Measurements from ENCODE around the gene TMEM106C. TPM values are rescaled to one million over a fixed set of nuclear protein-coding genes. Genes with fewer than 3 reads are reported as not detected.

Gene TMEM106C
- polyA plus RNA-seq, 3 donors = 8.7 to 9.7 (median 9.0) TPM

DNA sequence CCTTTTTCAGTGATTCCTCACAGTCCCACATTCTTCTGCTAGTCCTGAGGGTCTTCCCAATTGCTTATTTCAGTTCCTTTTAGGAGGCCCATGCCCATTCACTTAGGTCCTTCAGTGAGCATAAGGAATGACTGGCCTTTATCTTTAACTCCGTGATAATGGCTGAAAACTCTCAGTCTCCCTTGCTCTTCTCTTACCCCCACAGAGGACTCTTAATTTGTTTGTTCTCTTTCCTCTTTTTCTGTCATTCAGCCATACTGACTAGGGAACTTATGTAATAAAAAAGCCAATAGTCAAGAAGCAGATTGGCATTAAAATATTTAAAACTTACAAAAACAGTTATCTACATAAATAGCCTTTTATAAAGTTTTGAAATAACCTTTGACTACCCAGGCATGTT lies 41.5 kb upstream of the TMEM106C start:
- no peak for DNase-seq
- Histone ChIP-seq H2AFZ (ENCODE audit: insufficient read depth, low read depth, low read length, poor library complexity, severe bottlenecking) (no peak overlapping the region), H3K36me3 (replicated peaks in 1 of 2; ENCODE audit: control insufficient read depth in 1 of 2, insufficient read depth in 2 of 2, low read length in 2 of 2) (no peaks in the 10 kb centered on the region), H3K4me1 (ENCODE audit: control insufficient read depth in 1 of 2, insufficient read depth in 2 of 2, low read length in 2 of 2) (no peaks in the 10 kb centered on the region), H3K79me2 (ENCODE audit: insufficient read depth, low read length) (no peaks in the 10 kb centered on the region), H4K20me1 (ENCODE audit: insufficient read depth, low read length) (no peaks in the 10 kb centered on the region), H3K4me2 (replicated peaks; ENCODE audit: extremely low read depth, low read length, poor library complexity, severe bottlenecking) (no peak overlapping the region), H3K9me3 (replicated peaks in 1 of 2; ENCODE audit: control insufficient read depth in 1 of 2, insufficient read depth in 1 of 2, low read length in 2 of 2) (no peaks in the 10 kb centered on the region), H3K27me3 (ENCODE audit: control insufficient read depth in 2 of 2, insufficient read depth in 2 of 2, low read length in 2 of 2) (peaks cover 0 to 6% of the 10 kb centered on the region in 2 donors), H3K27ac (ENCODE audit: low read depth in 1 of 2, low read length in 2 of 2) (no peak overlapping the region), H3K4me3 (replicated peaks in 1 of 3; ENCODE audit: low read depth in 2 of 3, low read length in 3 of 3) (no peak overlapping the region), H3K9ac (ENCODE audit: insufficient read depth, low read length, poor library complexity, severe bottlenecking) (no peak overlapping the region)
- intact Hi-C loops (cut with micrococcal nuclease) = no loop called here
- H3K4me1 Mint-ChIP-seq = no peaks in the 10 kb centered on the region
- TF ChIP-seq CTCF (IDR thresholded peaks at IDR 0.05) = no peak
- WGBS (ENCODE audit: insufficient coverage) = no CpG with 5 or more reads among the region's 1 CpG
- H3K36me3 Mint-ChIP-seq = no peaks in the 10 kb centered on the region
- H3K4me3 Mint-ChIP-seq = no peak overlapping the region
- peaks cover 0 to 10% (median 8%) of the 10 kb centered on the region in 3 donors for H3K27me3 Mint-ChIP-seq (ENCODE audit: low read depth in 3 of 3)
- H3K27ac Mint-ChIP-seq = no peak overlapping the region
- H3K9me3 Mint-ChIP-seq = no peaks in the 10 kb centered on the region

DNA sequence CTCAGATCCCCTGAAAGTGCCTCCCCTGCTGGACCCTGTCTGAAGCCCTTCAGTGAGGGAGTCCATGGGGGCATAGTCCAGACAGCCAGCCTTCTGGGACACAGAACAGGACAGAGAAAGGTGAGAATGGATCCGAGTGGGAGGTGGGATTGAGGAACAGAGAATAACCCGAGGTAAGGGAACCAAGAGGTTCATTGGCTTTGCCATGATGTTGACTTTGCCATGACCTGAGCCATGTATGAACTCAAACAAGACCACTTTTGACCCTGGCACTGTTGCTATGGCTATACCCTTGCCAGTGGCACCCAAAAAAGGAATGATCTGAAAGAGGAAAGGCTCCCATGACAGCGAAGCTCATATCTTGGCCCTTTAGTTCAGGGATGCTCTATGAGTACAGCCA lies 36.0 kb upstream of the TMEM106C start:
- DNase-seq = no peak
- Histone ChIP-seq H3K4me1 (ENCODE audit: control insufficient read depth in 1 of 2, insufficient read depth in 2 of 2, low read length in 2 of 2) (no peaks in the 10 kb centered on the region), H3K79me2 (ENCODE audit: insufficient read depth, low read length) (no peaks in the 10 kb centered on the region), H3K27me3 (ENCODE audit: control insufficient read depth in 2 of 2, insufficient read depth in 2 of 2, low read length in 2 of 2) (peaks cover 0 to 6% of the 10 kb centered on the region in 2 donors), H3K27ac (ENCODE audit: low read depth in 1 of 2, low read length in 2 of 2) (no peak overlapping the region), H3K4me2 (replicated peaks; ENCODE audit: extremely low read depth, low read length, poor library complexity, severe bottlenecking) (no peak overlapping the region), H4K20me1 (ENCODE audit: insufficient read depth, low read length) (no peaks in the 10 kb centered on the region), H3K9me3 (replicated peaks in 1 of 2; ENCODE audit: control insufficient read depth in 1 of 2, insufficient read depth in 1 of 2, low read length in 2 of 2) (no peaks in the 10 kb centered on the region), H3K36me3 (replicated peaks in 1 of 2; ENCODE audit: control insufficient read depth in 1 of 2, insufficient read depth in 2 of 2, low read length in 2 of 2) (no peaks in the 10 kb centered on the region), H3K4me3 (replicated peaks in 1 of 3; ENCODE audit: low read depth in 2 of 3, low read length in 3 of 3) (no peak overlapping the region), H2AFZ (ENCODE audit: insufficient read depth, low read depth, low read length, poor library complexity, severe bottlenecking) (no peak overlapping the region), H3K9ac (ENCODE audit: insufficient read depth, low read length, poor library complexity, severe bottlenecking) (no peak overlapping the region)
- whole genome bisulfite sequencing (ENCODE audit: insufficient coverage) = 87% methylated on average over 3 of the region's 3 CpGs
- H3K9me3 Mint-ChIP-seq = no peaks in the 10 kb centered on the region
- no peak overlapping the region for H3K27ac Mint-ChIP-seq
- no peak for TF ChIP-seq CTCF (IDR thresholded peaks at IDR 0.05)
- no peaks in the 10 kb centered on the region for H3K4me1 Mint-ChIP-seq
- peaks cover 2 to 14% (median 5%) of the 10 kb centered on the region in 3 donors for H3K27me3 Mint-ChIP-seq (ENCODE audit: low read depth in 3 of 3)
- H3K4me3 Mint-ChIP-seq = no peak overlapping the region
- H3K36me3 Mint-ChIP-seq = no peaks in the 10 kb centered on the region
- intact Hi-C loops (cut with micrococcal nuclease) = no loop called here
